OCI-LY7 (cell line): ENCODE results near the gene GPR34.

Experiments used
- EZH2phosphoT487 ChIP-seq: fragments of 200-600 bp; sonication (generic); IDR thresholded peaks from 2 replicates; pipeline ENCODE4 v1.6.1; 2018; ENCODE audit warnings: low read depth, borderline replicate concordance, mild to moderate bottlenecking, mixed run types, antibody characterized with exemption, low read length, moderate library complexity, mixed read lengths
- TF ChIP-seq, protein P1 (sequence below): fragments of 200-600 bp; sonication (generic); conservative IDR thresholded peaks from 2 replicates; pipeline ENCODE4 v1.5.1; 2014; ENCODE audit warnings: mild to moderate bottlenecking, antibody characterized with exemption, low read length, moderate library complexity, mixed read lengths

DNA sequence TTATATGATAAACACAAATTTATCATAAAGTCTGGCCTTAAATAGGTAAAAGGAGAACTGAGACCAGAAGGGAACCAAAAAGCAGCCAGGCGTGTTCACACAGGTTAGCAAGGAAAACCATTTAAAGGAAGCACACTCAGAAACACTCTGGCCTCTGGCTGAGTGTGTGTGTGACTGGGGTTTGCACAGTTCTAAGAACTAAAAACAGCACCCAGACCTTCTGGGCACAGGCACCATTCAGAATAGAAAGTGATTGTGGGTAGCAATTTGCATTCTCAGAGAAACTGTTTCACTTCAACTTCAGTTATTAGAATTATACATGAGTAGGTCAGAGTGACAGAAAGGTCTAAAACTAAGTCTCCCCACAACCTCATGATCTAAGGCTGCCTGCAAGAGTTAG, 45.2 kb downstream of the GPR34 start:
- TF ChIP-seq, protein P1, sequence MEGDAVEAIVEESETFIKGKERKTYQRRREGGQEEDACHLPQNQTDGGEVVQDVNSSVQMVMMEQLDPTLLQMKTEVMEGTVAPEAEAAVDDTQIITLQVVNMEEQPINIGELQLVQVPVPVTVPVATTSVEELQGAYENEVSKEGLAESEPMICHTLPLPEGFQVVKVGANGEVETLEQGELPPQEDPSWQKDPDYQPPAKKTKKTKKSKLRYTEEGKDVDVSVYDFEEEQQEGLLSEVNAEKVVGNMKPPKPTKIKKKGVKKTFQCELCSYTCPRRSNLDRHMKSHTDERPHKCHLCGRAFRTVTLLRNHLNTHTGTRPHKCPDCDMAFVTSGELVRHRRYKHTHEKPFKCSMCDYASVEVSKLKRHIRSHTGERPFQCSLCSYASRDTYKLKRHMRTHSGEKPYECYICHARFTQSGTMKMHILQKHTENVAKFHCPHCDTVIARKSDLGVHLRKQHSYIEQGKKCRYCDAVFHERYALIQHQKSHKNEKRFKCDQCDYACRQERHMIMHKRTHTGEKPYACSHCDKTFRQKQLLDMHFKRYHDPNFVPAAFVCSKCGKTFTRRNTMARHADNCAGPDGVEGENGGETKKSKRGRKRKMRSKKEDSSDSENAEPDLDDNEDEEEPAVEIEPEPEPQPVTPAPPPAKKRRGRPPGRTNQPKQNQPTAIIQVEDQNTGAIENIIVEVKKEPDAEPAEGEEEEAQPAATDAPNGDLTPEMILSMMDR, result no peak
- TF ChIP-seq EZH2phosphoT487, result no peak
